Neural cell (in vitro differentiated cells): ENCODE measurements around the gene SLC4A1.

Experiments used
- CTCF ChIP-seq: fragments of 450-650 bp; IDR thresholded peaks from 2 replicates; pipeline ENCODE4 v1.5.1; 2014; ENCODE audit warnings: antibody characterized with exemption, mild to moderate bottlenecking, moderate library complexity; ENCODE audit not compliant: poor library complexity, severe bottlenecking
- EP300 ChIP-seq: fragments of 450-650 bp; conservative IDR thresholded peaks from 2 replicates; pipeline ENCODE4 v1.6.1; 2014; ENCODE audit warnings: antibody characterized with exemption, mild to moderate bottlenecking, moderate library complexity; ENCODE audit not compliant: poor library complexity, severe bottlenecking
- EZH2 ChIP-seq: fragments of 200-600, 300-800 bp; shearing (Covaris generic), sonication (generic); IDR thresholded peaks from 2 replicates; pipeline ENCODE4 v1.6.1; 2014; ENCODE audit warnings: antibody characterized with exemption, low read length, borderline replicate concordance, mild to moderate bottlenecking; ENCODE audit not compliant: insufficient read depth, poor library complexity, severe bottlenecking
- MXI1 ChIP-seq: fragments of 450-650 bp; conservative IDR thresholded peaks from 2 replicates; pipeline ENCODE4 v1.6.1; 2014; ENCODE audit warnings: antibody characterized with exemption, mild to moderate bottlenecking; ENCODE audit not compliant: poor library complexity, severe bottlenecking
- POLR2AphosphoS5 ChIP-seq: IDR thresholded peaks from 2 replicates; pipeline ENCODE4 v1.6.1; 2012
- REST ChIP-seq: IDR thresholded peaks from 2 replicates; pipeline ENCODE4 v1.6.1; 2012; ENCODE audit warnings: borderline replicate concordance
- SMC3 ChIP-seq: fragments of 450-650 bp; conservative IDR thresholded peaks from 2 replicates; pipeline ENCODE4 v1.6.1; 2014; ENCODE audit warnings: antibody characterized with exemption, mild to moderate bottlenecking, moderate library complexity; ENCODE audit not compliant: poor library complexity
- TAF1 ChIP-seq: IDR thresholded peaks from 2 replicates; pipeline ENCODE4 v1.6.1; 2012; ENCODE audit warnings: low read depth

DNA sequence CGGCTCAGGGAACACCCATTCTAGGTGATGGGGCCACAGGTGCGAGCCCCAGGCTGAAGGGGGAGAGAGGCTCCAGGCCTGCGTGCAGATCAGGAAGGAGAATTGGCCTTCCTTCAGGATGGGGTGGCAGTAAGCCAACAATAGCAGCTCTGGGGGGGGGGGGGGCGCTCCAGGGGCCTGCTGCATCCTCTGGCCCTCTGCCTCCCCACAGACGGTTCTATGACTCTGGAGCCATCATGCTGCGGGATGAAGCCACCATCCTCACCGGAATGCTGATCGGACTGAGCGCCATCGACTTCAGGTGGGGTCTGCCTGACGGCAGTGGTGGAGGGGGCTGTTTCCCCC, 46.6 kb upstream of the SLC4A1 start:
- no peak for TF ChIP-seq POLR2AphosphoS5
- no peak for TF ChIP-seq EZH2
- TF ChIP-seq CTCF, result no peak
- no peak for TF ChIP-seq TAF1
- TF ChIP-seq MXI1, result no peak
- TF ChIP-seq SMC3, result no peak
- no peak for TF ChIP-seq REST
- TF ChIP-seq EP300, result no peak
